Measurements from ENCODE around the gene JAK1.

- TF ChIP-seq POLR2A (IDR thresholded peaks at IDR 0.05): no peak
- no peak for TF ChIP-seq CTCF (IDR thresholded peaks at IDR 0.05)
These were observed 94.3 kb downstream of the JAK1 start for GRCh38 chr1:64872067-64872466.
